KBM-7 (cell line): ENCODE measurements around the gene PRDM2.

Experiments used
- DNase-seq: peaks from one replicate; pipeline ENCODE4 v3.0.0-alpha.2; 2015
- in situ Hi-C: fragments of 300-500 bp; cut with MboI; formaldehyde crosslinking; loops from 2 replicates; pipeline ENCODE4 v1.14.3; 2020; ENCODE audit warnings: low sequenced_read_pairs, low pct_unique_long_range_greater_than_20kb, mixed read lengths

Gene PRDM2

DNA sequence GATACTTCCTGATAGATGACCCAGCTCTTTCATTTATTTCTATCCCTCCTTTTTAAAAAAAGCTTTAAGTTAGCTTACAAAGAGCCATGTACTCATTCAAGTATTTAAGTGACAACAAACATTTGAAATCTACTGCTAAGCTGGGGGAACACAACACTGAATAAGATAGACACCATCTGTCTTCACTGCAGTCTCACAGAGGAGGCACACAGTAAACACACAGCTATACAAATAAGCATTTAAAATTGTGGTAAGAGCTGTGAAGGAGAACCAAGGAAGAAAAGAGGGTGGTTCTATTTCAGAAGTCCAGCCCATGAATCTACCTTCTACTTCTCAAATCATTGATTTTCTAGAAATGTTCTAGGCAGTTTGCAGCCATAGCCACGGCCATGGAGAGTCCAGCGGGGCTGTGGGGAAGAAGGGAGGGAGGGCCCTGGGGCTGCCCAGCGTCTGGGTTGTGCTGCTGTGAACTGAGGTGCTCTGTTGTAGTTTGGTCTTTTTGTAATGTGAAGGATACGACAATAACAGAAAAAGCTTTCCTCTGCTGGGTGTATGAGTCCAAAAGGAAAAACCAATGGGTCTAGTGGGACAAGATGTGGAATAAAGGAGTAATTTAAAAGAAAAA is 28.2 kb downstream of the PRDM2 start:
- in situ Hi-C loops, result no loop called here
- no peak for DNase-seq

DNA sequence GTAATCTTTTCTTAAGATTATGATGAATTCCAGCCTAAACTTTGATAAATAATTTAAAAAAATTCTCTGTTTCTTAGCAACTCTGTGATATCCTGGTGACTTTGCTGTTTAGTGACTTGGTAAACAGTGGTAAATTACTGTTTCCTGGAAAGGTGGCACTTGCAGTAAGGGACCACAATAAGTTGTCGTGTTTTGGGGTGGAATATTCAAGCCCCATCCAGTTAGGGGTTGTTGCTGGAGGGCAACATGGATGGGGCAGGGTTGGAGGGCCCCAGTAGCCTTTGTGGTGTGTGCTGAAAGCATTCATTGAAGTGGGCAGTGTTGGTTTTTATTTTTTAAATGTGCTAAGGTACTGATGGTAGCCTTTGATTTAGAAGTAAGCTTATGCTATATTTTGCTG is 30.3 kb downstream of the PRDM2 start:
- DNase-seq, result no peak
- in situ Hi-C loops, result no loop called here

DNA sequence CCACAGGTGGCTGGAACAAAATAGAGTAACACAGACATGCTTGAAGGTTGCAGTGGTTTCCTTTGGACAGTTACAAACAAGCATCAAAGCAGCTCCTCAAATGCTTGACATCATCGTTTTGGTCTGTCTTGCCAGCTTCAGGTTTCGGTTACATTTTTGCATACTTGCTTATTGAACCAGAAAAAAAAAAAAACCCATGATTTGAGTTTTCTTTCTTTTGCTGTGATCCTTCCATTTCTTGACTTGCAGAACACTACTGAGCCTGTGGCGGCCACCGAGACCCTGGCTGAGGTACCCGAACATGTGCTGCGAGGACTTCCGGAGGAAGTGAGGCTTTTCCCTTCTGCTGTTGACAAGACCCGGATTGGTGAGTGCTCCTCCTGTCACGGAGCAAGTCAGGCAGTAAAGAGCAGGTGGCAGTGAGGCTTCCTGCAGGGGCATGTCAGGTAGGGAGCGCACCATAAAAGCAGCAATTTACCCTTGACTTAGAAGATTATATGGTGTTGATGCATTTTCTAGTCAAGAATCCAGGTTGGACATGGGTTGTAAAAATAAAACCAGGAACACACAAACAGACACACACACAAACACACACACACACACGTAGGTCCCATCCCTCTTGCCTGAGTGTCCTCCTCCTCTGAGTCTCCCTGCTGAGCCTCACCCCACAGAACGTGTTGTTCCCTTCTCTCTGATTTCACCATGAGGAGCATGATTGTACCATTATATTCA is 30.9 kb downstream of the PRDM2 start:
- DNase-seq, result peak; percentile 87
- in situ Hi-C loops, result no loop called here

DNA sequence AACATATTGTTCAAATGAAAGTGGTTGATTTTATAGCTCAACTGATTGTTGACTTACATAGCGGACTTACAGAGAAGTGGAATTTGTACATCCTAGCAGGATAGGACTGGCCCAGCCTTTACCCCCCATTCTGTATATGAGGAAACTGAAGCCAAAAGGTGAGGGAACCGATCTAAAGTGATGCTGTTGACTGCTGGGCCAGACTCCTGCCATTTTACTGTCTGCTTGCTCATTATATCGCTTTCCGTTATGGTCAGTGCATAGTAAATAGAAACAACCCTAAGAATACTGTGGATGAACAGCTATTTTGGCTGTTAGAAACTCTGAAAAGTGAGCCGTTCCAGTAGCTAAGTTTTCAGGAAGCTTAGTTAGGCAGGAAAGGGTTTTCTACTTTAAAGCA is 31.9 kb downstream of the PRDM2 start:
- in situ Hi-C loops, result no loop called here
- DNase-seq, result no peak

DNA sequence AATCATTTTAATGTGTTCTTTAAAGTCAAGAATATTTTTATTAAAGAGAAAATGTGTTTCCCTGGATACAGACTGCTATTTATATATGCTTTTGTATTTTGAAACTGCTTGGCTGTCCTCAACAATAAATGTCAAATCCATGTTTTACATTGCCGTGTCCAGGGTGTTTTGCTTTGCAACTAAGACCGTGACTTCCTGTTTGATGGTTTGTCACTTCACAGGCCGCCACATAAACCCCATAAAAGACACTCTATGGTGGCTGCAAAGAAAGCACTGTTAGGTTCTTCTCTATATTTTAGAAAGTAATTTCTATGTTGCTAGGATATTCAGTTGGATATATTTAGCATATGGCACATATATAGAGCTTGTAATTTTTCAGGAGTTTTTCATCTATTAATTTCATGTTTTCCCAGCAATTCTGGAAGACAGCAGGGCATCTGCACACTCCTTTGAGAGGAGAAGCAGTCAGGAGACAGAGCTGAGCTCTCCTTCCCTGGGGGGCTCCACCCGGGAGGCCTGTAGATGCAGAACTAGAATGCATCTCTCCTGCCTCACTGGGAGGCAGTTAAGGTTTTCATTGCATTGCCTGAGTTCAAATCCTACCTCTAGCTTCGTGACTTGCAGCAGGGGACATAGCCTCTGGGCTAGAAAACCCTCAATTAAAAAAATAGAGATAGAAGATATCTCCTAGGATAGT is 33.1 kb downstream of the PRDM2 start:
- in situ Hi-C loops, result no loop called here
- DNase-seq, result peak; percentile 54

DNA sequence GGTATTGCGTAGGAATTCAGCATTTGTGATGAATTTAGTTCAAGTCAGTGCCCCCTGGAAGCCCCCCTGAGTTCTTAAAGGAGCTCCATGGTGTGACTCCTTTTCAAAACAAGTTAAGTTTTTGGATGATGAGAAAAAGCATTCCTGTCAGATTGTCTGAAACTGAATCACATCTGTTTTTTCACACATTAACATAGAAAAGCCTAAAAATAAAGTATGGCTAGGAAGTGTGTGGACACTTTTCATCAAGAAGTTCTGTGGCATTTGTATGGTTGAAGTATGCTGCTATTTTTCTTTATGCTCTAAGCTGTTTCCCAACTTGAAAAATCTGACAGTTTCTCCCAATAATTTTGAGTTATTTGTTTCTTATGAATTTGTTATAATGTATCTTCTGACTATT is 33.7 kb downstream of the PRDM2 start:
- in situ Hi-C loops, result no loop called here

DNA sequence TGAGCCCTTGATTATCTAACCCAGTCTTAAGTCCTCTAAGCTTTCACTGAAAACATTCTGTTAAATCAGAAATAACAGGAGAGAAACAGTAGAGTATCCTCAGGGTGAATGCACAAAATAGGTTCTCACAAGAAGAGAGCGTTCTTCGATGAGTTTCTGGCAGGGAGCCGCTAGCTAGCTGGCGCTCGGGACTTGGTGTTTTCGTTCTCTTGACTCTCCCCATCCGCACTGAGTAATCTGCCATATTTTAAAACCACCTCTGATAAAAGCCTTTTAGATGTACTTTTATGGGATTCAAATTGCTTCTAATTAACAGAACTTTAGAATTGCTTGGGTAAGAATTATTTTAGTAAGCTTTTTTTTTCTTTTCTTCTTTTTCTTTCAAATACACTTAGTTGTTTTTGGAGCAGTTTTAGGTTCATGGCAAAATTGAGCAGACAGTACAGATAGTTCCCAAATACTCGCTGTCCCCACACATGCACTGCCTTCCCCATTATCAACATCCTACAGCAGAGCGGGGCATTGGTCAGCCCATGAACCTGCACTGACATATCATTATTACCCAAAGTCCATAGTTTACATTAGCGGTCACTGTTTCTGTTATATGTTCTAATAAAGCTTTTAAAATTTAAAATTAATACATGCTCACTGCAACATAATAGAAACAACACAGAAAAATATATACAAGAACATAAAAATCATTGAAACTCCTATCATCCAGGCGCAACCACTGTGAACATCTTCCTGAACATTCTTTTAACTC is 35.4 kb downstream of the PRDM2 start:
- in situ Hi-C loops, result no loop called here
- DNase-seq, result no peak

More for the DNA sequence above, 33.7 kb downstream of the PRDM2 start:
- DNase-seq, result no peak

DNA sequence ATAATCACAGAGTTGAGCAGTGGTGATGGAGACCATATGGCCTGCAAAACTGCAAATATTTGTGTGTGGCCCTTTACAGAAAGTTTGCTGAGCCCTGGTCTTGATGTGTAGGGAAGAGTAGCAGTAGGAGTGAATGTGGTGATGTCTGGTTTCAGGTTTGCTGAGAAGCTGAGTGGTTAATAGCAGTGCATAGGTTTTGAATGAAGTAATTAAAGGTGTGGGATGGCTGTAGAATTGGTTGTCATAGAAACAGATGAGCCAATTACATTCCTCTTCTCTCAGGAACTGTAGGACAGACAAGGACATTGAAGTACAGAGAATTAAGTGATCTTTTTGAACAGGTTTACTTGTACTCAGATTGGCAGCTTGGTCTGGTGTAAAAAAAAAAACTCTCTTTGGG is 37.4 kb downstream of the PRDM2 start:
- no peak for DNase-seq
- in situ Hi-C loops, result no loop called here

DNA sequence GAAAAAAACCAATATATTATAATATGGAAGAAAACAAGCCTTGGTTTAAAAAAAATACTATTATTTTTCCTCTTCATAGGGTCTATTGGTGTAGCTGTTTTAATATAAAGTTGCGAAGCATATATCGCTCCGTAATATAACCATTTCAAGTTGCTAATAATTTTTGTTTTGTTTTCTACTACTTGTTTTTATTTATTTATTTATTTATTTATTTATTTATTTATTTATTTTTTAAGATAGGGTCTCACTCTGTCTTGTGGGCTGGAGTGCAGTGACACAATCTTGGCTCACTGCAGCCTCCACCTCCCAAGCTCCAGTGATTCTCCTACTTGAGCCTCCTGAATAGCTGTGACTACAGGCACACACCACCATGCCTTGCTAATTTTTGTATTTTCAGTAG is 46.4 kb downstream of the PRDM2 start:
- in situ Hi-C loops, result no loop called here
- no peak for DNase-seq

DNA sequence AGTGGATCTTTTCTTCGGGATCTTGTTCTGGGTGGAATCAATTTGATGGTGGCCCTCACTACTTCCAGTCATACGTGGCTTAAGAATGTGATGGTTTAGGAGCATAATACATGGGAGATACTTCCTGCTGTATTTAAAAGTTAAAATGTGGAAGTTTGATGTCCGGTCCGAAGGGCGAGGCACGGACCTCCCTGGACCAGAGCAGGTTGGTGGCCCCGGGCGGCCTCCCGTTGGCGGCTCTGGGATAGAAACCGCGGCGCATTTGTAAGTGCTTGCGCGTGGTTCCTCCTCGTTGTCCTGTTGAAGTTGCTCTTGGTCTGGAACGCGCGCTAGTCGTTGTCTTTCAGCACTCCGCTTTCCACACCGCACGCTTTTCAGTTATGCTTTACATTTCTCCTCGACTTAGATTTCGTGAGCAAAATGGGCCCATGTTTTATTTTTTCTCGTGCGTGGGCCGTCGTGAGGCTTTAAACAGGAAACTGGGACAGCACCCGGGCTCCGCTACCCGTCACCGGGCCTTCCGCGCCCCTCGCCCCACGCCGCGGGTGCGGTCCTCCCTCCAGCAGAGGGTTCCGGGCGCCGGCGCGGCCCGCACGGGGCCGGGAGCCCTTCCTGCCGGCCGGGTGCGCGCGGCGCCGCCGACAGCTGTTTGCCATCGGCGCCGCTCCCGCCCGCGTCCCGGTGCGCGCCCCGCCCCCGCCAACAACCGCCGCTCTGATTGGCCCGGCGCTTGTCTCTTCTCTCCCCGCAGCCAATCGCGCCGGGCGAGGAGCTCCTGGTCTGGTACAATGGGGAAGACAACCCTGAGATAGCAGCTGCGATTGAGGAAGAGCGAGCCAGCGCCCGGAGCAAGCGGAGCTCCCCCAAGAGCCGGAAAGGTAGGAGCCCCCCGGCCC is 48.9 kb downstream of the PRDM2 start:
- DNase-seq, result peak; percentile 96
- in situ Hi-C loops, result no loop called here

DNA sequence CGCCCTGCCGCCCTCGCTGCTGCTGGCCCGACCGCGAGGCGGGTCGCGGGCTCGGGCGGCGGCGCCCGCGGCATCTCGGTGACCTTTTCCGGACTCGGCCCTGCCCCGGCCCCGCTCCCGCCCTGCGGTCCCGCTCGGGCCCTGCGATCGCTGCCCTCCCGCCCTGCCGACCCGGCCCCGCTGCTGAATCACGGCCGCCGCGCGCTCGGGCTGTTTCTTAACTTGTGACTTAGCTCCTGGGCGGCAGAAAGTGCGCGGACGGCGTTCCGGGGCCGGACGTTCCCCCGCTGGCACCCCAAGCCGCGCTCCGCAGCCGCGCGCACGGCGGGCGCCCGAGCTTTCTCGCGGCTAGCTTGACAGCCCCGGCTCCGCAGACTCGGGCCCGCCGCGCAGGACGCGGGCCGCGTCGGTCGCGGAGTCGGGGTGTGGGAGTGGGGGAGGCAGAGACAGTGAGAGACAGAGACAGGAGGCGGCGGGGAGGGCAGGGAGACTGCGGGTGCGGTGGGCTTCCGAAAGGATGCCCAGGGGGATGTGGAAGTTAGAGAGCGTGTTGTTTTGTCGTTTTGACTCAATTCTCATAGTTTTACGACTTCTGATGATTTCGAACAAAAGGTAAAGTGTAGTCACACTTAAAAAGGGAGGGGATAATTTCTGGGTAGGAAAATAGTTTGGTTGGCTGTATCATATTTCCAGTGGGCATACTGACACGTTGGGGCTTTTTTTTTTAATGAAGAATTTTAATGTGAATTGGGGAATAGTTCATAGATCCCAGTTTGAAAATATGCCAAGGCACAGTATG is 49.8 kb downstream of the PRDM2 start:
- in situ Hi-C loops, result no loop called here
- DNase-seq, result peak; percentile 35

DNA sequence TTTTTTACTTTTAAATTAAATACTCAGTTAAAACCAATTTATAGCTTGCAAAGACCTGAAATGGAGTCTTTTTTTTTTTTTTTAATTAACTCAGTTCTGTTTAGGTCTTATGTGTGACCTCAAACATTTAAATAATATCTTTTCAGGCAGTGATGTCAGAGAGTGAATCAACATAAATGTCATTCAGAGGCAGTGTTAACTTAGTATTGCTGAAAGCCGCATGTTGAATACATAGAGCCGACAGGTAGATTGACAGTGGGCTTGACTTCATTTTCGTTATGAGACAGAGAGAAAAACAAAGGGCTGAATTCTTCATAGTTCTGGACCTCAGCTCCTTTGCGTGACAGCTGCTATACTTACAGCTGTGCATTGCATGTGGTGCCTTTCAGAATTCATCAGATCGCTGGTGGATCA is 51.5 kb downstream of the PRDM2 start:
- in situ Hi-C loops, result no loop called here
- DNase-seq, result no peak

DNA sequence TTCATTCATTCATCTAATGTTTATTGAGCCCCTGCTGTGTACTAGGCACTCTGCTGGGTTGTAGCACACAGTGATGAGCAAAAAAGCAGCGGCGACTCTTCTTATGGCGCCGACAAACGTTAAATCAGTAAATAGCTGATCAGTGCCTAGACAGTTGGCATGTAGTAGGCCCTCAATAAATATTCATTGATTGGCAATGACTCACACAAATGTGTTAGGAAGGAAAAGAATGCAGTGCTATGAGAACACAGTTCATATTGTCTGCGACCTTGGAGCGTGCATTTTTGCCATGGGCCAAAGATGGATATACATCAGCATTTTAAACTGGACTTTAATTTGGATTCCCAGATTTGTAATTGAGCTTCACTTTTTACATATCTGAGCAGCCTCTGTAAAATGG is 52.0 kb downstream of the PRDM2 start:
- in situ Hi-C loops, result no loop called here
- no peak for DNase-seq

DNA sequence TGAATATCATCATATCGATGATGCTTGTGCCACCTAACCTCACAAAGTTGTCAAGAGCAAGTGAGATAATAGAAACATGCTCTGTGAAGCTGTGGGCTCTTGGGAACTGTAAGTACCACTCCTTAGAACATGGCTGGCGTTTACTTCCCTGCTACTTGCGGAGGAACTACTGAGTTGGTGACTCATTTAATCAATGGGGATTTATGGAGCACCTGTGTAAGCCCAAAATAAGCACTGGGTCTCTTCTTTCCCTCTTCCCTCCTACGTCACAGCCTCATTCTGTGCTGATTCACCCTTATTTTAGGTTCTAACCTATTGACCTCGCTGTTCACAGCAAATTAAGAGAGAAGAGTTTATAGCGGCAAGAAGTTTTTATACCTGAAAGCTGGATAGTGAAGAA is 52.9 kb downstream of the PRDM2 start:
- DNase-seq, result no peak
- in situ Hi-C loops, result no loop called here

DNA sequence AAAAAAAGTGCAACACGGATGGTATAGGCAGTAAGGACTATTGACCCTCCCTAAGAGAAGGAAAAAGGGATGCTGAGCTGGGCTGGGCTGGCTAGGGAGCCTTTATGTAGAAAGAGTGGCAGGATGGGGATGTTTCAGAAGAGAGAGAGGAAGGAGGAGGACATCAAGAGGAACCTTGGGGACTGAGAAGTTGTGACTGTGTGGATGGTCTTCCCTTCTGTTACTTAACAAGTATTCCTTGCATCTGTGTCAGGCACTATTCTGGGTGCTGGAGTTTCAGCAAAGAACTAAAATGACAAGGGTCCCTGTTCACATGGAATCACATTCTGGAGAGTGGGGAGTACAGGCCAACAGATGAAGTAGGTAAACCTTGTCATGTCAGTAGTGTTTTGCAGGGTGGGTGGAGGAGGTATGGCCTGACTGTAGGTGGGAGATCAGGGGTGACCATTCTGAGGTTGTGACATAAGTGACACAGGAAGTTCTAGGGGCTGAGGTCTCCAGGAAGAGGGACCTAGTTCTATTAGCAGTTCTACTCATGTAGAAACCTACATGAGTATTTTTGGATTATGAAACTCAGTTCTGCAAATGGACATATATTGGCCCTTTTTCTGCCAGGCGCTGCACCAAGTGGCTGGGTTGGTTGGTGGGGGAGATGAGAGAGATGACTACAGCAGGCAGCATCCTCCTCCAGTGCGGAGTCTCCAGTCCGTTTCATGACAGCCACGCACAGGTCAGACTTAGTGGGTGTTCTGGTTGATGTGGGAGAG is 53.8 kb downstream of the PRDM2 start:
- in situ Hi-C loops, result no loop called here
- DNase-seq, result no peak

DNA sequence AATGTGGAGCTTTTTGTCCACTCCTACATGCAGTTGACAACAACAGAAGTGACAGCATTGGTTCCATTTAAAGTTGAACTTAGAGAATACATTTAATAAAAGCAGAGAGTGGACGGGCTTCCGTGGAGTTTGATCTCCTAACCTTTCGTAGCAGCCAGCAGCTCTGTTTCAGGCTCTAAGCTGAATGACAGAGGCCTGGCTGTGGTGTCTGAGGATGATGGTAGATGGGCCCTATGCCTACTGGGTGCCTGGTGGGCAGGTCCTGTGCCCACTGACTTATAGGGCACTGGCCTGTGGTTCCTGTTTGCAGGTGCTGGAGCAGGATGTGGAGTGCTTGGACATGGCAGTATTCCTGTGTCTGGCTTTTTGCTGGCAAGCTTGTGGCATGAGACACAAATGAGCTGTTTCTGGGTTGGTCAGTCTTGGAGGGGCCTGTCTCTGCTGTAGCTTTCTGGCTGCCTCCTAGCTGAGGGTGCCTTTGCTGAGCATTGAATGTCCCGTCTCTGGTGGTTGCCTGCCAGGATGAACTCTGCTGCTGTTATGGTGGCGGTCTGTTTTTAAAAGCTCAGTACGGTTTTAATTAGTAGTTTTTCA is 54.6 kb downstream of the PRDM2 start:
- DNase-seq, result no peak
- in situ Hi-C loops, result no loop called here
